Activated T-cell treated with anti-CD3 and anti-CD28 coated beads, Interleukin-2, amount 50 U/mL, for 72 hours (primary cell): ENCODE data around the gene MAGED1. TPM values are rescaled to one million over a fixed set of nuclear protein-coding genes. Genes with fewer than 3 reads are reported as not detected.

Experiments used
- ATAC-seq, 2 donors: fragments of 150-1000 bp; cut with Tn5 transposase; replicated peaks in 1 of 2; 2 replicates each; pipeline ENCODE4 v1.10.0; 2021; ENCODE audit warnings: moderate library complexity in 2 of 2, mild to moderate bottlenecking in 1 of 2
- DNase-seq, 2 donors: peaks; one replicate each; pipeline ENCODE4 v3.0.0; 2021 to 2022; ENCODE audit warnings: mixed read lengths in 1 of 2
- H3K27ac Mint-ChIP-seq: one replicate; pipeline ENCODE4 v1.8.0; 2022; ENCODE audit warnings: mild to moderate bottlenecking, moderate library complexity, mixed read lengths
- H3K27me3 Mint-ChIP-seq: one replicate; pipeline ENCODE4 v1.8.0; 2022; ENCODE audit warnings: low read depth, mixed read lengths
- H3K36me3 Mint-ChIP-seq, 2 donors: one replicate each; pipeline ENCODE4 v1.8.0; 2022; ENCODE audit warnings: mixed read lengths in 2 of 2, mild to moderate bottlenecking in 1 of 2; ENCODE audit not compliant: insufficient read depth in 2 of 2
- H3K4me1 Mint-ChIP-seq: one replicate; pipeline ENCODE4 v1.8.0; 2022; ENCODE audit warnings: low read depth, mixed read lengths
- H3K4me3 Mint-ChIP-seq, 2 donors: one replicate each; pipeline ENCODE4 v1.8.0; 2022; ENCODE audit warnings: mild to moderate bottlenecking in 2 of 2, mixed read lengths in 2 of 2, moderate library complexity in 2 of 2
- H3K9me3 Mint-ChIP-seq, 2 donors: one replicate each; pipeline ENCODE4 v1.8.0; 2022; ENCODE audit warnings: mixed read lengths in 2 of 2
- total RNA-seq, 2 donors: library from RNA; stranded (reverse); gene quantifications; one replicate each; pipeline ENCODE4 v1.2.3, GENCODE V29; 2022

MAGED1 gene
- total RNA-seq, 2 donors from 2014 or later = 34.8 to 48.9 TPM

- Mint-ChIP-seq H3K4me3 (no peak overlapping the region), H3K9me3 (peaks cover 0 to 3% of the 10 kb centered on the region in 2 donors), H3K36me3 (no peaks in the 10 kb centered on the region), H3K27ac (no peak overlapping the region), H3K27me3 (peaks cover 43% of the 10 kb centered on the region), H3K4me1 (no peaks in the 10 kb centered on the region)
- no peak for DNase-seq
- ATAC-seq = no peak
Measured at GRCh38 chrX:51917604-51918003, 24.2 kb downstream of the MAGED1 start.

- Mint-ChIP-seq H3K4me1 (no peaks in the 10 kb centered on the region), H3K4me3 (no peak overlapping the region)
- ATAC-seq = no peak
Measured at GRCh38 chrX:51922561-51922960, 29.1 kb downstream of the MAGED1 start.

GRCh38 chrX:51931566-51932150 is 38.2 kb downstream of the MAGED1 start:
- H3K4me1 Mint-ChIP-seq = no peaks in the 10 kb centered on the region

More at GRCh38 chrX:51922561-51922960, 29.1 kb downstream of the MAGED1 start:
- Mint-ChIP-seq H3K9me3 (no peaks in the 10 kb centered on the region), H3K27me3 (peaks cover 34% of the 10 kb centered on the region), H3K27ac (no peak overlapping the region), H3K36me3 (no peaks in the 10 kb centered on the region)
- DNase-seq = no peak

More at GRCh38 chrX:51931566-51932150, 38.2 kb downstream of the MAGED1 start:
- DNase-seq (no peak), ATAC-seq (no peak)
- Mint-ChIP-seq H3K27me3 (peaks cover 47% of the 10 kb centered on the region), H3K27ac (no peak overlapping the region), H3K9me3 (no peaks in the 10 kb centered on the region), H3K4me3 (no peak overlapping the region), H3K36me3 (no peaks in the 10 kb centered on the region)

Other genes starting within 250 kb of the MAGED1 start
- gene CENPVL2, start 210.8 kb upstream of the MAGED1 start, total RNA-seq = not detected
- gene CENPVL1, start 183.1 kb upstream of the MAGED1 start, total RNA-seq = not detected
- 10 to 100 TPM; 11.6 to 13.6 TPM for gene GSPT2, start 150.2 kb upstream of the MAGED1 start, total RNA-seq
- gene MAGED4B, start 175.6 kb downstream of the MAGED1 start, total RNA-seq = 1 to 10 TPM; 1.7 to 3.0 TPM